Germinal center (tissue), 1 donor: ENCODE results near the gene ZFP82.

Source experiments
- DNase-seq: peaks from one replicate; pipeline ENCODE4 v3.0.0; 2012; ENCODE audit warnings: mixed read lengths, low spot score

Gene ZFP82

GRCh38 chr19:36371886-36372285 lies 46.6 kb downstream of the ZFP82 start:
- DNase-seq: no peak

DNA sequence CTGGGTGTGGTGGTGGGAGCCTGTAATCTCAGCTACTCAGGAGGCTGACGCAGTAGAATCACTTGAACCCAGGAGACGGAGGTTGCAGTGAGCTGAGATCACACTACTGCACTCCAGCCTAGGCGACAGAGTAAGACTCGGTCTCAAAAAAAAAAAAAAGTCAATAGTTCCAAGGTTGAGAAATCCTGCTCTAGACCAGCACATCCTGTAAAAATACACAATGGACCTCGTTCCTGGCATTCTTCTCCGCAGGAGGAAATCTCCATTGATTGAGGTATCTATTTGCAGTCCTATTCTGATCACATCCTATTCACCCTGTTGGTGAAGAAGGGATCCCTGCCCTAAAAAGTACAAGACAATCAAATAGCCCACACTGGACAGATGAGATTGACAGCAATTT lies 54.6 kb downstream of the ZFP82 start:
- DNase-seq: no peak
